Calu3 (cell line): ENCODE measurements around the gene DNAH17. TPM values are rescaled to one million over a fixed set of nuclear protein-coding genes. Genes with fewer than 3 reads are reported as not detected.

Source experiments
- BruUV-seq: library from RNA; stranded (reverse); fragments of 400-500 nt; replicated peaks from 2 replicates; lab custom pipeline; 2021; lab: Mats Ljungman, UMichigan
- CTCF ChIA-PET: fragments of 300-600 bp; sonication (Branson Sonifier 250); formaldehyde crosslinking; loops from one replicate; lab custom pipeline; 2022; ENCODE audit warnings: antibody characterized with exemption; lab: Charles Lee
- DNase-seq: peaks from one replicate; pipeline ENCODE4 v3.0.0; 2022
- H3K27ac Mint-ChIP-seq: one replicate; pipeline ENCODE4 v1.8.0; 2022; ENCODE audit warnings: mixed read lengths; ENCODE audit not compliant: unreplicated experiment
- H3K27me3 Mint-ChIP-seq: one replicate; pipeline ENCODE4 v1.8.0; 2022; ENCODE audit warnings: mixed read lengths; ENCODE audit not compliant: unreplicated experiment
- H3K36me3 Mint-ChIP-seq: one replicate; pipeline ENCODE4 v1.8.0; 2022; ENCODE audit warnings: mild to moderate bottlenecking, moderate library complexity, mixed read lengths; ENCODE audit not compliant: insufficient read depth, unreplicated experiment
- H3K4me1 Mint-ChIP-seq: one replicate; pipeline ENCODE4 v1.8.0; 2022; ENCODE audit warnings: mild to moderate bottlenecking, low read depth, mixed read lengths; ENCODE audit not compliant: unreplicated experiment
- H3K4me3 Mint-ChIP-seq: one replicate; pipeline ENCODE4 v1.8.0; 2022; ENCODE audit warnings: mild to moderate bottlenecking, low read depth, moderate library complexity, mixed read lengths; ENCODE audit not compliant: unreplicated experiment
- H3K9me3 Mint-ChIP-seq: one replicate; pipeline ENCODE4 v1.8.0; 2022; ENCODE audit warnings: low read depth, mixed read lengths; ENCODE audit not compliant: unreplicated experiment
- intact Hi-C: fragments of 100-400 bp; cut with micrococcal nuclease; formaldehyde crosslinking; loops from one replicate; pipeline ENCODE4 v1.10.0; 2022; ENCODE audit not compliant: unreplicated experiment
- total RNA-seq: library from RNA; stranded (reverse); gene quantifications from 2 replicates; pipeline ENCODE4 v1.2.3, GENCODE V29; 2022
- TF ChIP-seq, protein P1 (sequence below): fragments of 200-600 bp; IDR thresholded peaks from one replicate; pipeline ENCODE4 v1.8.0; 2022; ENCODE audit warnings: antibody characterized with exemption; ENCODE audit not compliant: unreplicated experiment

The DNAH17 gene
- total RNA-seq, 1 experiment from 2014 or later: 0.19 TPM

DNA sequence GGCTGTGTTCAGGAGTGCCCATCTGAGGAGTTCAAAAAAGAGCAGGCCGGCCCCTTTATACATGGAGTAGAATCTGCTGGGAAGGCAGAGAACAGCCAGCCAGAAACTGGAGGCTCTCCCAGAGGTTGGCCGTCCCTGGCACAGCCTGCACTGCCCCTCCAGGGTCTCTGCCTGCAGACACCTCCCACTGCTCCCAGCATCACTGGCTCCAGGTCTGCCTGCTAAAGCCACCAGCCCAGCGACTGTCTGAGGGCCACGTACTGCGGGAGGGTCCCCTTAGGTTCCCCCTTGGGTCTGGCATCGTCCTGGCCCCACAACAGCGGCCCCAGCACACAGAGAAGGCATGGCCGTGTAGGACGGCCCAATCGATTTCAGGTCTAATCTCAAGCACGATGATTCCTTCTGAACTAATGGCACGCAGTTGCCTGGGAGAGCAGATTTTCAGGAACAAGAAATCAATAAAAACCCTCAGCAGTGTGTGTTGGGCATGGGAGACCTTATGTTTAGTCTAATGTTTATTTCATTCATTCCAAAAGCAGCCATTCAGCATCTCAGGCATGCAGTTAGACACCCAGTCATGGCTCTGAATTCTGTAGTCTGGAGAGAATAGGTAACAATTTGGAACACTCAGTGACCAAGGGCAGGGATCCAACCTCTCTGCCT, 103.1 kb downstream of the DNAH17 start:
- TF ChIP-seq, protein P1, sequence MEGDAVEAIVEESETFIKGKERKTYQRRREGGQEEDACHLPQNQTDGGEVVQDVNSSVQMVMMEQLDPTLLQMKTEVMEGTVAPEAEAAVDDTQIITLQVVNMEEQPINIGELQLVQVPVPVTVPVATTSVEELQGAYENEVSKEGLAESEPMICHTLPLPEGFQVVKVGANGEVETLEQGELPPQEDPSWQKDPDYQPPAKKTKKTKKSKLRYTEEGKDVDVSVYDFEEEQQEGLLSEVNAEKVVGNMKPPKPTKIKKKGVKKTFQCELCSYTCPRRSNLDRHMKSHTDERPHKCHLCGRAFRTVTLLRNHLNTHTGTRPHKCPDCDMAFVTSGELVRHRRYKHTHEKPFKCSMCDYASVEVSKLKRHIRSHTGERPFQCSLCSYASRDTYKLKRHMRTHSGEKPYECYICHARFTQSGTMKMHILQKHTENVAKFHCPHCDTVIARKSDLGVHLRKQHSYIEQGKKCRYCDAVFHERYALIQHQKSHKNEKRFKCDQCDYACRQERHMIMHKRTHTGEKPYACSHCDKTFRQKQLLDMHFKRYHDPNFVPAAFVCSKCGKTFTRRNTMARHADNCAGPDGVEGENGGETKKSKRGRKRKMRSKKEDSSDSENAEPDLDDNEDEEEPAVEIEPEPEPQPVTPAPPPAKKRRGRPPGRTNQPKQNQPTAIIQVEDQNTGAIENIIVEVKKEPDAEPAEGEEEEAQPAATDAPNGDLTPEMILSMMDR: no peak
- peaks cover 36% of the 10 kb centered on the region for H3K27me3 Mint-ChIP-seq
- H3K4me3 Mint-ChIP-seq: no peak overlapping the region
- H3K9me3 Mint-ChIP-seq: no peaks in the 10 kb centered on the region
- CTCF ChIA-PET: no interaction called here
- H3K36me3 Mint-ChIP-seq: no peaks in the 10 kb centered on the region
- BruUV-seq: no TSS peak
- intact Hi-C loops: no loop called here
- H3K4me1 Mint-ChIP-seq: no peaks in the 10 kb centered on the region
- no peak for DNase-seq
- H3K27ac Mint-ChIP-seq: no peak overlapping the region

DNA sequence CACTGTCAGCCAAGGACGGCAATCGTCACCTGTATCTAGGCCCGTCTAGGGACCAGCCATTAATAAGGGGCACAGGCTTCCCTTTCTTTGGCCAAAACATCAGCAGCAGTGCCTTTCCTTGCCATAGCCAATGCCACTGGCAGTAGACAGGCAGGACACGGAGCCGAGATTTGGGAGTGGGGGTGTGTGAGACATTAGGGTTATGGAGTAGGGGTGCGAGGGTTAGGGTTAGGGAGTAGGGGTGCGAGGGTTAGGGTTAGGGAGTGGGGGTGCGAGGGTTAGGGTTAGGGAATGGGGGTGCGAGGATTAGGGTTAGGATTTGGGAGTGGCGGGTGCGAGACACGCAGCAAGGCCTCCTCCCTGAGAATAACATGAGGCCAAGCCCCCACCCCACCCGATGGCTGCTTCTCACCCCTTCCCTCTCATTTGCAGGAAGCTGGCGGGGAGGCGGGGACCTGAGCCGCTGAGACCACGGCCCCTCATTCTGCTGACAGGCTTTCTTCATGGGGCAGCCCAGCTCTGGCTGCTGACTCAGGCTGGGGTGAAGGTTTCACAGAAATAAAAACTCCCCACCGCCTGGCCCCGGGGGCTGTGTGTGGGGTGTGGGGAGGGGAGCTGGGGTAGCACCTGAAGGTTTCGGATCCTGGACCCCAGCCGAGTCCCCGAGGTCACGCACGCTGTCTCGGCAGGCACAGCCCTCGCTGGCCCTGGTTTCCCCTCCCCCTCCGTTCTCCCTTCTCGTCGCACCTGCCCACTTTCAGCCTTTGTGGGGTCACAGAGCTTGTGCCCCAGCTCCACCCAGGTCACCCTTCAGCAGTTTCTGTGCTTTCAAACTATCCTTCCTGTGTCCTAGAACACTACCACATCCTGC, 104.9 kb downstream of the DNAH17 start:
- H3K9me3 Mint-ChIP-seq: no peaks in the 10 kb centered on the region
- no peaks in the 10 kb centered on the region for H3K4me1 Mint-ChIP-seq
- BruUV-seq: no TSS peak
- H3K36me3 Mint-ChIP-seq: no peaks in the 10 kb centered on the region
- peaks cover 42% of the 10 kb centered on the region for H3K27me3 Mint-ChIP-seq
- TF ChIP-seq, protein P1: no peak
- H3K4me3 Mint-ChIP-seq: no peak overlapping the region
- no peak for DNase-seq
- CTCF ChIA-PET: interaction anchor here (0.6 kb wide), 1 partner anchor 543 kb away, joined by 5 read pairs; no protein-coding TSS in a partner anchor
- no peak overlapping the region for H3K27ac Mint-ChIP-seq
- intact Hi-C loops: no loop called here

DNA sequence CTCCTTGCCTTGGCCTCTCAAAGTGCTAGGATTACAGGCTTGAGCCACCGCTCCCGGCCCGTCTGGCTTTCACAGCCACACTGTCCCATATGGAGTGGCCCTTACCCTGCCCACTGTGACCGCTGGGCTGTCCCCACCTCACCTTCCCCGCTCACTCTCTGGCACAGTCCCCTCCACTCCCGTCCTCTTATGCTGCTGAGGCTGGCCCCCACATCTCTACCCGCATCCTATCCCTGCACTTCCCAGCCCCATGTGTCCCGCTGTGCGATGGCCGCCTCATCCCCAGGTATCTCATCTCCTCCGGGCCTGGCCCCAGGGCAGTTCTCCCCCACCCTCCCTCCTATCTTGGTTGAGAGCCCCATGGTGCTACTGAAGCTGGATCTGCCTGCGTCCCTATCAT, 105.6 kb downstream of the DNAH17 start:
- CTCF ChIA-PET: no interaction called here
- TF ChIP-seq, protein P1: no peak
- H3K27me3 Mint-ChIP-seq: peaks cover 48% of the 10 kb centered on the region
- no TSS peak for BruUV-seq
- intact Hi-C loops: no loop called here
- H3K27ac Mint-ChIP-seq: no peak overlapping the region
- no peaks in the 10 kb centered on the region for H3K4me1 Mint-ChIP-seq
- no peak overlapping the region for H3K4me3 Mint-ChIP-seq
- no peak for DNase-seq
- H3K36me3 Mint-ChIP-seq: no peaks in the 10 kb centered on the region
- H3K9me3 Mint-ChIP-seq: no peaks in the 10 kb centered on the region

DNA sequence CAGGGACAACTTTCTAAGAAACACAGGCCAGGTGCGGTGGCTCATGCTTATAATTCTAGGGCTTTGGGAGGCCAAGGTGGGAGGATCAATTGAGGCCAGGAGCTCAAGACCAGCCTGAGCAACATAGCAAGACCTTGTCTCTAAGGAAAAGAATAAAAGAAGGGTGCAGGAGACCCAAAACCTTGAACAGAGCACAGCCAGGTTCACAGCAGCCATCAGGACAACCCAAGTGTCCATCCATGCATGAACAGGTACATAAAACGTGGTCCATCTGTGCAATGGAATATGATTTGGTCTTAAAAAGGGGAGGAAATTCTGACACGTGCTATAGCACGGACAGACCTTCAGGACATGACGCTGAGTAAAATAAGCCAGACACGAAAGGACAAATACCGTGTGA, 107.8 kb downstream of the DNAH17 start:
- DNase-seq: no peak
- Mint-ChIP-seq H3K4me3 (no peak overlapping the region), H3K4me1 (no peaks in the 10 kb centered on the region), H3K9me3 (no peaks in the 10 kb centered on the region), H3K36me3 (no peaks in the 10 kb centered on the region), H3K27me3 (peaks cover 35% of the 10 kb centered on the region), H3K27ac (no peak overlapping the region)
- no TSS peak for BruUV-seq
- TF ChIP-seq, protein P1: no peak
- CTCF ChIA-PET: no interaction called here
- intact Hi-C loops: no loop called here
